ENCODE data around the gene TFDP1.
A peak's percentile ranks its signal among the peaks of the same experiment; 100 is the strongest.

TFDP1 gene, protein sequence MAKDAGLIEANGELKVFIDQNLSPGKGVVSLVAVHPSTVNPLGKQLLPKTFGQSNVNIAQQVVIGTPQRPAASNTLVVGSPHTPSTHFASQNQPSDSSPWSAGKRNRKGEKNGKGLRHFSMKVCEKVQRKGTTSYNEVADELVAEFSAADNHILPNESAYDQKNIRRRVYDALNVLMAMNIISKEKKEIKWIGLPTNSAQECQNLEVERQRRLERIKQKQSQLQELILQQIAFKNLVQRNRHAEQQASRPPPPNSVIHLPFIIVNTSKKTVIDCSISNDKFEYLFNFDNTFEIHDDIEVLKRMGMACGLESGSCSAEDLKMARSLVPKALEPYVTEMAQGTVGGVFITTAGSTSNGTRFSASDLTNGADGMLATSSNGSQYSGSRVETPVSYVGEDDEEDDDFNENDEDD

DNA sequence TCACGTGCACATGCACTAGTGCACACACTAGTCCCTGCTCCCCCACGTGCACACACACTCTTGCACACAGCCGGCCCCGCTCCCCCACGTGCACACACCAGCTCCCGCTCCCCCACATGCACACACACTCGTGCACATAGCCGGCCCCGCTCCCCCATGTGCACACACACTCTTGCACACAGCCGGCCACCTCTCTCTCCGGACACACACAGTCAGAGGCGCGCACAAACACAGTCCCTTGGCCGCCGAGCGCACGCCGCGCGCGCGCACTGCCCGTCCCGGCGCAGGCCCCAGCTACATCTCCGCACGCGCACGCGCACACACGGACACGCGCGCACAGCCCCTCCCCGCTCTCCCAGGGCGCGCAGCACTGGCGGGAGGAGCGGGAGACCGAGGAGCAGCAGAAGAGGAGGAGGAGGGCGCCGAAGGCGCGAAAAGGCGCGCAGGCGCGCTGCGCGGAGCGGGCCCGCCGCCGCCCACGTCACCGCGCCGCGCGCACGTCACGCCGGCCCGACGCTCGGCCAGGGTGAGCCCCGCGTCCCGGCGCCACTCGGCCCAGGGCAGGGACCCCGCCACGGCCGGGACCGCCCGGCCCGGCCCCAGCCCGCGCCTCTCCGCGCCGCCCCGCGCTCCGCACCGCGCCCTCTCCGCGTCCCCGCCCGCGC is at the start of gene TFDP1:
Gene TFDP1, plus strand, starts transcription at position 549 of the 665 bp plus-strand sequence. CDS start 1,085 bp downstream, outside the sequence.
- FAIRE-seq: no peak

DNA sequence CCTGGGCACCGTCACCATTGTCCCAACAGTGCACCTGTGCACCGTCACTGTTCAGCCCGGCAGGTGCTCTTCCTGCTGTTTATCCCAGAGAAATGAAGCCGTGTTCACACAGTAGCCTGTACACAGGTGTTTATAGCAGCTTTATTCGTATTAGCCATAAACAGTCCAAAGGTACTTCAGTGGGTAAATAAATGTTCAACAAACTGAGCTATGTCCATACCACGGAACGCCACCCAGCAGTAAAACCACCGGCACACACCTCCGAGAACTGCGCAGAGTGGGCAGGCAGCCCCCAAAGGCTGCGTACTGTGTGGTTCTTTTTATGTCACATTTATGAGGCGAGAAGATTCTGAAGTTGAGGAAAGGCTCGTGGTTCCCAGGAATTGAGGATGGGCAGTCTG is 49.2 kb upstream of the TFDP1 start:
- no peak for FAIRE-seq

DNA sequence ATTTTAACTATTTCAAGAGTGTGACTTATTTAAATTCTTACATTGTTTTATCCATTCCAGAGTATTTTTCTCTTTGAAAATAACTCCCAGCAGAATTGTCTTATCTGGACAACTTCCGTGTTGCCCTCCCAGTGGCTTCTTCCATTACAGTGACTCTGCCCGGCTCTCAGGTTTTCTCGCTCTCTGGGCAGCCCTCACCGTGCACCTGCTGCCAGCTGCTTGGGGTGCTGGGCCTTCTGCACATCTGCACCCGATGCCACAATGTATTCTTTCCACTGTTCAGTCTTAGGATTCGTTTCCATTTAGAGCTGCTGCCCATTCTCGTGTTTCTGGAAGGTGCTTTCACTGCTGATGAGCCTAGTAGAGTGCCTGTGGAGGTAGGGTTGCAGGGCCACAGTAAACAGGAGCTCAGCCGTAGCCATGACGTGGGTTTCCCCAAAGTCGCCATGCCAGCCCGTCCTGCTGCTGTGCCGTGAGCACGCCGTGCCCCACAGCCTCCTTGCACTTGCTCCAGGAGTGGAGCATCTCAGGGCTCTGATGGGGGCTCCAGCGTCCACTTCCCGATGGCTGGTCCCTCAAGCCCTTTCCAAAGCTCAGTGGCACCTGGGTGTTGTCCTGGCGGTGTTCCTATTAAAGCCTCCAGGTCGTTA is 48.0 kb upstream of the TFDP1 start:
- no peak for FAIRE-seq

DNA sequence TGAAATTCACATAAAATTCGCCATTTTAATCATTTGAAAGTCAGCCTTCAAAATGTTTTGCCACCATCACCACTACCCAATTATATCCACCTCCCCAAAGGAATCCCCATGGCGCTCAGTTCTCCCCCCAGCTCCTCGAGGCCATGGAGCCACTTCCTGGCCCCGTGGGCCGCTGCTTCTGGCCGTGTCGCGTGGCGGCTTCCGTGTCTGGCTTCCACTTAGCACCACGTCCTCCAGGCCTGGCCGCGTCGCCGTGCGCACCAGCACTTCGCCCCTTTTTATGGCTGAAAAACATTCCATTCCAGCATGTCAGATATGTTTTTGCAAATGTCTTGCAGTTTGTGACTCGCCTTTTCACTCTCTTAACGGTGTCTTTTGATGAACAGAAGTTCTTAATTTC is 47.3 kb upstream of the TFDP1 start:
- FAIRE-seq: no peak

DNA sequence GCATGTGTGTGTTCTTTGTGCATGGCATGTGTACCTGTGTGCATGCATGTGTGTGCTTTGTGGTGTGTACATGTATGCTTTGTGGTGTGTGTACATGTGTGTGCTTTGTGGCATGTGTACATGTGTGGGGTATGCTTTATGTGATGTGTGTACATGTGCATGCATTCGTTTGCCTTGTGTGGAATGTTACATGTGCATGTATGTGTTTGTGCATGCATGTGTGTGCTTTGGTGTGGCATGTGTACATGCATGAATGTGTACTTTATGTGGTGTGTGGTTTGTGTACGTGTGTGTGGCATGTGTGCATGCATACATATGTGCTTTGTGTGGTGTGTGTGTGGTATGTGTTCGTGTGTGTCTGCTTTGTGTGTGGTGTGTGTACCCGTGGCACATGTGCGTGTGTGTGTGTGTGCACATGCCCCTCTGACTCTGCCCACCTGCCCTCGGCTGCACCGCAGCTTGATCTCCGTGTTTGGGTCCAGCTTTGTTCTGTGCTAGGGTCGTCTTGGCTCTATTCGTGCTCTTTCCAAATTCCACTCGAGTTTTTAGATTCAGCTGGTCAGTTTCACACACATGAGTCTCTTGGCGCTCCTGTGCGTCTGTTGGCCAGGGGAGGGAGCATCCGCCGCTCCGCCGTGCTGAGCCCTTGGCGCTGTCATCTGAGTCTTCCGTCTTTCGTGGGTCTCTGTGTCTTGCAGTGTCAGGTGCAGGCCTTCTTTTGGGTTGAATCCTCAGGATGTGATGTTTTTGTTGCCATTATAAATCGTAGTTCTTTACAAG is 46.5 kb upstream of the TFDP1 start:
- FAIRE-seq: no peak

DNA sequence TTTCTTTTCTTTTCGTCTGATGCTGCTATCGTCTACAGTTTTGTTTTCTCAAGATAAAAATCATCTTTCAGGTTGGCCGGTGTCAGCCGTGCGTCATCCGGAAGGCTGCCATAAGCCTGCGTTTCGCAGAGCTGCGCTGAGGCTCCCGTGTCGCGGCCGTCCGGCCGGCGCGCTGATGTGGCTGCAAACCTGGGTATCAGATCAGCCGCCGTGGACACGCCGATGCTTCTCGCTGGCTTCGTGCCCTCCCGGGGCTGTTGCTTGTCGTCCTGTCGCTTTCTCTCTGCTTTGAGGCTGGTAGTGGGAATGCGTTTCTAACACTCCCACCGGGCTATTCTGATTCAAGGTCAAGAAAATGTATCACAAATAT is 45.9 kb upstream of the TFDP1 start:
- no peak for FAIRE-seq

DNA sequence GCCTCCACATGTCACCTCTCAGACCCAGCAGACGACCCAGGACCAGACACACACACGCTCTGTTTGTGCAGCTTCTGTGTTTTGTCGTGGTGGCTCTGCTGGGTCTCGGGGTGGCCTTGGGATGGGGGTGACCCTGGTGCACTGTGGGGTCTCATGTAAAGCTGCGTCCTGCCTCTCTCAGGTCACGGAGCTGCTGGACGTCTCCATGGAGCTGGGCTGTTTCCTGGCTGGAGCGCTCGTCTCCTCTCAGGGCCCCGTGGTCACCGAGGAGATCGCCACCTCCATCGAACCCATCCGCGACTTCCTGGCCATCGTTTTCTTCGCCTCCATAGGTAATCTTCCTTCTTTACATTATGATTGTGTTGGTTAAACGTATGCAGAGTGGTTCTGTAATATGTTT is 45.4 kb upstream of the TFDP1 start:
- no peak for FAIRE-seq

DNA sequence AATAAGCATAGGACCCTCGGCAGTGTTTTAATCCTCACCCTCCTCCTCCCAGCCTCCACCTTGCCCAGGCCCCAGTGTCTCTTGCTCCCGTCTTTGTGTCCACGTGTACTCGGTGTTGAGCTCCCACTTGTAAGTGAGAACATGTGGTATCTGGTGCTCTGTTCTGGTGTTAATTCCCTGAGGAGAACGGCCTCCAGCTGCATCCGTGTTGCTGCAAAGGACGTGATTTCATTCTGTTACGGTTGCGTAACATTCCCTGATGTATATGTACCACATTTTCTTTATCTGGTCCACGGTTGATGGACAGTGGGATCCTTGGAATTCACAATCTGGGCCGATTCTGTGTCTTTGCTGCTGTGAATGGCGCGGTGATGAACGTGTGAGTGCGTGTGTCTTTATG is 44.7 kb upstream of the TFDP1 start:
- no peak for FAIRE-seq

DNA sequence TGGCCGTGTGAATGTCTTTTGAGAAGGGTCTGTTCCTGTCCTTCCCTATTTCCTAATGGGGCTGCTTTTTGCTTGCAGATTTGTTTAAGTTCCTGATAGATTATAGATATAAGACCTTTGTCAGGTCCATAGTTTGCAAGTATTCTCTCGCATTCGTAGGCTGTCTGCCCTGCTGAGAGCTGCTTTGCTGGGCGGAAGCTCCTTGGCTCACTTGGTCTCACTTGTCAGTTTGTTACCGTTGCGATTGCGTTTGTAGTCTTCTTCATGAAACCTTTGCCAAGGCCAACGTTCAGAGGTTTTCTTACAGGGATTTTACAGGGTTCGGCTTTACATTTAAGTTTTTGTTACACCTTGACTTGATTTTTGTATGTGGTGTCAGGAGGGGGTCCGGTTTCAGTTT is 44.0 kb upstream of the TFDP1 start:
- FAIRE-seq: no peak

DNA sequence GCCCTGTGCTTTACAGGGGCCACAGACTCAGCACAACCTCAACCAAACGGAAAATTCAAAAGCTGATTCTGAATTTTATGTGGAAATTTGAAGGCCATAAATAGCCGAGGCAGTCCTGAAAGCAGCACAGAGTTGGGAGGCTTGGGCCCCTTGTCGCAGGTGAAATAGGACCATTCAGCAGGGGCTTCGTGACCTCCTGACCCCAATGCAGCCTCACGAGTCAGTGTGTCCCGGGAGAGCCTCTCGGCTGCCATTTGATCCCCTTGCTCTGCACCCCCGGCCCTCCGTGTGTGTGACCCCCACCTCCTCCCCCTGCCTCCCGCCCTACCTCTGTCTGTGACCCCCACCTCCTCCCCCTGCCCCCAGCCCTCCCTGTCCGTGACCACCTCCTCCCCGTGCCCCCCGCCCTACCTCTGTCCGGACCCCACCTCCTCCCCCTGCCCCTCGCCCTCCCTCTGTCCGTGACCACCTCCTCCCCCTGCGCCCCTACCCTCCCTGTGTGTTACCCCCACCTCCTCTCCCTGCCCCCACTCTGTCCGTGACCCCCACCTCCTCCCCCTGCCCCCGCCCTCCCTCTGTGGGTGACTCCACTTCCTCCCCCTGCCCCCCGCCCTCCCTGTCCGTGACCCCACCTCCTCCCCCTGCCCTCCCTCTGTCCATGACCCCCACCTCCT is 41.7 kb upstream of the TFDP1 start:
- FAIRE-seq: no peak

DNA sequence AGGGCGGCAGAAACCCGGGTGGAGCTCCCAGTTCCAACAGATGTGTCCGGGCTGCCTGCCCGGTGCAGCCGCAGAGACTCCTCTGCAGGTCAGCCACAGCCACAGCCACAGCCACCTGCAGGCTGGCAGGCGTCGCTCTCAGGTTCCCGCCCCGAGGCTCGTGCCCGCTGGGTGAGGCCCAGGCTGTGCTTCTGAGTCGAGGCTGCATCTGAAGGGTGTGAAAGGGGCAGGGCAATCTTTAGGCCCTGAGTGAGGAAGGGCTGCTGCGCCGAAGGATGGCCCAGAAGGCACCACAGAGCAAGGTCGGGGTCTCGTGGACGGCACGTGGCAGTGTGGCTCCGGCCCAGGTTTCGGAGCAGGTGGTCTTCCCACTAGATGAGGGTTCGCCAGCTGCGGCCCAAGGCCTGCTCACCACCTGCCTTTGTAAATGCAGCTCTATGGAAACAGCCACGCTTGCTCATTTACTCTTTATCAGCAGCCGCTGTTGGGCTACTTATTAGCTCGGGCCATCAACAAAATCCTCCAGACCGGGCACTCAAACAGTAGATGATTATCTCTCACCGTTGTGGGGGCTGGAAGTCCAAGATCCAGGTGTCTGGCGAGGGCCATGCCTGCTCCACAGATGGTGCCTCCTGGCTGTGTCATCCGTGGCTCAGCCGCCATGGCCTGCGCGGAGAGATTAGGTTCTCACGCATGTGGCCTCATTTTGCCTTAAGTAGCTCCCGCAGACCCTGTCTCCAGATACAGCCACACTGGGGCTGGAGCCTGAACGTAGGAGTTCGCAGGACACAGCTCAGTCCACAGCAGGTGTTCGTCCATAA is 40.3 kb upstream of the TFDP1 start:
- FAIRE-seq: peak; percentile 43

DNA sequence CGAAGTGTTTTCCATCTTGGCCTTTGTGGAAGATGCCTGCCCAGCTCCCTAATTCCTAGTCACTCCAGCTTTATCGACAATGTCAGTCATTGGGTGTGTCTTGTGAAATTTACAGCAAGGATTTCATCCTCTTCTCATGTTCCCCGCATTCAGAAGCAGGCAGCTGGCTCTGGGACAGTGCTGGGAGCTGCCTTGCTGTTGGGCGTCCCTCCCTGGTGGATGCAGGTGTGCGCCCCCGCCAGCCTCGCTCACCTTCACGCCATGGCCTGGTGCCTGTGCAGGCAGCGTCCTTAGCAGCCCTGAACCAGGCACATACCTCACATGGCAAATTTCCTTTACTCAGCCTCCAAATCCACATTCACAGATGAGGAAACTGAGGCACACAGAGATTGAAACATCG is 39.7 kb upstream of the TFDP1 start:
- no peak for FAIRE-seq

DNA sequence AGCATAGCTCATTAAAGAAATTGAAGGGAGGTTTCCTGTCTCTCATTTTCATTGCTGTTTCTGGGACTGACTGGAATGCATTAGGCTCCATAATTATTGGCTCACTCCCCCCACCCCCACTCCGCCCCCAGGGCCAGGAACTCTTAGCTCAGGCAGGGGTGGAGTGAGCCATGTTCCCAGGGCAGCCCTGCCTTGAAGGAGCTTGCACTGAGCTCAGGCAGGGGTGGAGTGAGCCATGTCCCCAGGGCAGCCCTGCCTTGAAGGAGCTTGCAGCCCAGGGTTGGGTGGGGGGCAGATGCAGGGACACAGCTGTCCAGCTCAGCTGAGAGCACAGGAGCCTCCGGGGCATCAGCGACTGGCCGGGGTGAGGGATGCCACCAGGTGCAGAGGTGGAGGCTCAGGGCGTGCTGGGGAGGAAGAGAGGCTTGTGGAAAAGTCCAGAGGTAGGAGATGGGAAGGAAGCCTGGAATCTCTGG is 39.1 kb upstream of the TFDP1 start:
- no peak for FAIRE-seq

DNA sequence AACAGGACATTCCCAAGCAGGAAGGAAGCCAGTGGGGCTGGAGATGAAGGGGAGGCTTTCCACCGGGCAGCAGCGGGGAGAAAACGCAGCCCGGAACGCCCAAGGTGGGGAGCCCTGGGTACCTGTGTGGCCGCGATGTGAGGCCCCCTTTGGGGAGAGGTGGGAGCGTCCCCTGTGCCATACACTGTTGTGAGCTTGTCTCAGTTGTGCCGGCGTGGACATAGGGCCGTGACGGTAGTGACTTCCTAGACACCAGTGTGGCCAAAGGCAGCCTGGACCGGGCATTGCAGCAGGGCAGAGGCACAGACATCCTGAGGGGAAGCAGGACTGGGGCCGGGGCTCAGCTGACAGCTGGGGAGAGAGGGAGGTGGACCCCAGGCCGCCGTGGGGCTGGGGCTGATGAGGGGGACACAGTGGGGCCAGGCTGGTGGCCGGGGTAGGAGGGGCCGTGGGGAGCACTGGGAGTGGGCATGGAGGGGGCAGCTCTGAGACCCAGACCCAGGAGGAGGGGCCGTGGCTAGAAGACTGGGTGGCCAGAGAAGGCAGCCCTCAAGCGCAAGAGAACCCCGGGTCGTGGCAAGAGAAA is 38.5 kb upstream of the TFDP1 start:
- FAIRE-seq: no peak

DNA sequence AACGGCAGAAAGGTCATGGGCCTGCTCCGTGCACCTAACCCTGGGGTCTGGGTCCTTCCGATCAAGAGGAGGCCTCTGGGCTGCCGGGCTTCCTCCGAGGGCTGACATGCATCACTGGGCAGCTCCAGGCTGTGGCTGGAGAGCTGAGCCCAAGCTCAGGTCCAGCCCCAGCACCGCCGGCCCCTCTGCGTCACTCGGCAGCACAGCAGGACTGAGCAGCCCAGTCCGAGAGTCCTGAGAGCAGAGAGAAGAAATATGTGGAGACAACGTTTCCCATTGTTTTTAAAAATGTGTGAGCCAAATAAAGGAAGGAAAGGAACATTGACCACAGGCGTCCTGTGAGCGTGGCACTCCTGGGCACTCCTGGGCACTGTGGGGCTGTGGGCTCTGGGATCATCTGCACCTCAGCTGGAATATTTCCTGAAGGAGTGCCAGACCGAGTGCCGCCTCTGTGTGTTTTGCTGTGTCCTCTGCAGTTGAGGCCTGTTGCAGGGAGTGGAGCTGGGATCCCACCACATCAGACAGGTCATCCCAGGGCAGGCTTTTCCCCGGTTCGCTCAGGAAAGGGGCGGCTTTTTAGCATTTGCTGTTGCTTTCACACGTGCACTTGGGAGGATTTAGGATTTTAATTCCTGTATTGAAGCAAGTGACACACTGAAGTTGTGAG is 37.8 kb upstream of the TFDP1 start:
- FAIRE-seq: no peak

DNA sequence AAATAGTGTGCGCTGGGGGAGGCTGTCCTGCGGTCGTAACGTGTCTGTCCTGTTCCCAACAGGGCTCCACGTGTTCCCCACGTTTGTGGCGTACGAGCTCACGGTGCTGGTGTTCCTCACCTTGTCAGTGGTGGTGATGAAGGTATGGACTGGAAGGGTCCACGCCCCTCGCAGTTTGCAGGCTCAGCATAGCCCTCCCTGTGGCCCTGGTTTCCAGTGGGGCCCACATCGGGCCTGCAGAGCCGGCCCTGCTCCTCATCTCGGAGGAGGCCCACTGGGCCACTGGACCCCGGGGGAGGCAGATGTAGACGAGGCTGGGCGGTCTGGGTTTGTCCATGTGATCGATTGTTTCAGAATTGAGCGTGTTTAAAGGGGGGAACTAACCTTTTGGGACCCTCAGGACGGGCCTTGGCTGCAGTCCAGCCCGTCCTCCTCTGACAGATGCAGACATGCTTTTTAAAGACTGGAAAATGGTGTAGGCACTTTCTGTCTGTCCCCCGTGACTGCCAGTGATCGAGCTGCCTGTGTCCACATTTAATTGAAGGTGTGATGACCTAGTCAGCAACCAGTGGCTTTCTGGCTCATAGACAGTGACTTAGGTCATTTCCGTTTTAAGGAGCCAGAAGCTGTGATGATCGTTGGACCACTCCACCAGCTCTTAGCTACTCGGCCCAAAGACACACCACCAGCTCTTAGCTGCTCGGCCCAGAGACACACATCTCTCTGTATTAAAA is 37.1 kb upstream of the TFDP1 start:
- FAIRE-seq: peak; percentile 99

DNA sequence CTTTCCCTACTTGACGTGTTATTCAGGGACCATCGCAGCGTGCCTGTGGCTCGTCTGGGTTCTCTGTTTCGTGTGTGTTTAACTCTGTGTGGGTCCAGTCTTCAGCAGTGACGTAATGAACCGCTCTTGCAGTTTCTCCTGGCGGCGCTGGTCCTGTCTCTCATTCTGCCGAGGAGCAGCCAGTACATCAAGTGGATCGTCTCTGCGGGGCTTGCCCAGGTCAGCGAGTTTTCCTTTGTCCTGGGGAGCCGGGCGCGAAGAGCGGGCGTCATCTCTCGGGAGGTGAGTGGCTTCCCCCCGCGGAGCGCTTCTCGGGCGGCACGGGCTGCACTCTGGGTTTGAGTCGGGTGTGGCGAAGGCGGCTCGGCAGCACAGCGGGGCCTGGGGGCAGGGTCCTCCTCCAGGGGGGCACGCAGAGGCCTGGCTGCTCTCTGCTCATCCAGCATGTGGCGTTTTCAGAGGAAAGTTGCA is 36.3 kb upstream of the TFDP1 start:
- FAIRE-seq: no peak

DNA sequence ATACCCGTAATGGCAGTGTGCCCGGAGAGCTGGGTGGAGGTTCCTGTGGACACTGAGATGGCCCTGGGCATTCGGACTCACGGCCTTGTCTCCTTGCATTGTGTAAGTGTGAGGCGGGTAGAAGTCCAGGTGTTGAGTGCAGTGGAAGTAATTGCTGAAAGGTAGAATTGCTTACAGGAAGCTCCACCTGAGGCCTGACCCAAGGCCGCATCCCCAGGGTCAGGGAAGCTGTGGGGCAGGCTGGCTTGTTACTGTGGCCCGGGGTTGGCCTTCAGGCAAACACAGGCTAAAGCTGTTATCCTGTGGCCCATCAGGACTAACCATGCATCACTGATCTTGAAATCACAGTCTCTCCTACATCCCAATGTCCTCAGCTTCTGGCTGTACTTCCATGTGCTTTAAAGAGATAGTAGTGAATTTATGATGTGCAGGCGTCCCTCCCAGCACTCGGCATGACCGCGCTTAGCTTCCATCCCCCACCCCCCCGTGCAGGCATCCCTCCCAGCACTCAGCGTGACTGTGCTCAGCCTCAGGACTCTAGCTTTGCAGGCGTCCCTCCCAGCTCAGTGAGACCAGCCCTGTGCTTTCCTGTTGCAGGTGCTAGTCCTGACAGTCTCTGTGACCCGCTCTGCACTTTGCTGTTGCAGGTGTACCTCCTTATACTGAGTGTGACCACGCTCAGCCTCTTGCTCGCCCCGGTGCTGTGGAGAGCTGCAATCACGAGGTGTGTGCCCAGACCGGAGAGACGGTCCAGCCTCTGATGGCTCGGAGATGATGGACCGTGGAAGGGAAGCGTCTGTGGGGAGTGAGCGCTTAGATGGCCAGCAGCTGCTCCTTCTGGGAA is 35.6 kb upstream of the TFDP1 start:
- no peak for FAIRE-seq

DNA sequence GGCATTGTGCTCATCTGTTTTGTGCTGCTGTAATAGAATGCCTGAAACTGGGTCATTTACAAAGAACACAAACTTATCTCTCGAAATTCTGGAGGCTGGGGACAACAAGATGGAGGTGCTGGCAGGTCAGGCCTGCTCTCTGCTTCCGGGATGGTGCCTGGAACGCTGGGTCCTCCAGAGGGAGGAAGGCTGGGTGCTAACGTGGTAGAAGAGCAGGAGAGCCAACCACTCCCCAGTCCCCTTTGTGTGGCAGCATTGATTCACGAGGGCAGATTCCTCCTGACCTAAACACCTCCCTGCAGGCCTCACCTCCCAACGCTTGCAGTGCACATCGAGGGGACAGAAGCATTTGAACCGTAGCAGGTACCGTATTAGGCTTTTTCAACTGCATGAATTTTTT is 34.1 kb upstream of the TFDP1 start:
- no peak for FAIRE-seq

Measured in islet of Langerhans (tissue), 1 donor.